ENCODE data around the gene KLF5. TPM values are rescaled to one million over a fixed set of nuclear protein-coding genes. Genes with fewer than 3 reads are reported as not detected.

The KLF5 gene
- polyA plus RNA-seq, 1 of the 3 experiments (the other 2 are of a cell fraction) = 2.7 TPM

GRCh38 chr13:73103238-73103637 is 44.4 kb downstream of the KLF5 start (continued):
- TF ChIP-seq MEF2A (IDR thresholded peaks at IDR 0.05; ENCODE audit: borderline replicate concordance, low read depth) = no peak
- no peak for TF ChIP-seq FOXJ3 (CRISPR knock-in tag; IDR thresholded peaks at IDR 0.05)
- no peak for TF ChIP-seq SMC3 (IDR thresholded peaks at IDR 0.05; ENCODE audit: low read depth, low read length)
- TF ChIP-seq MAX (IDR thresholded peaks at IDR 0.05; ENCODE audit: low read depth) = no peak

GRCh38 chr13:73106513-73107178 is 47.8 kb downstream of the KLF5 start:
- H3K9ac ChIP-seq = no peak overlapping the region
- DNase-seq = no peak
- H3K36me3 ChIP-seq (replicated peaks in 1 of 2; ENCODE audit: control insufficient read depth in 1 of 2, insufficient read depth in 2 of 2, low read length in 1 of 2) = no peaks in the 10 kb centered on the region
- no peaks in the 10 kb centered on the region for H4K20me1 ChIP-seq (ENCODE audit: insufficient read depth)
- H3F3A ChIP-seq (replicated peaks; ENCODE audit: insufficient read depth) = no peaks in the 10 kb centered on the region
- no peaks in the 10 kb centered on the region for H3K9me2 ChIP-seq
- H3K27me3 ChIP-seq (ENCODE audit: insufficient read depth) = no peaks in the 10 kb centered on the region
- no peaks in the 10 kb centered on the region; the same call in 1 of the 2 replicates for H3K9me3 ChIP-seq
- H3K27ac ChIP-seq (ENCODE audit: low read depth in 2 of 2, low read length in 1 of 2) = no peak overlapping the region
- H2AFZ ChIP-seq (ENCODE audit: low read depth) = no peak overlapping the region
- WGBS (ENCODE audit: low lambda C conversion rate) = 79% methylated on average over 10 of the region's 10 CpGs
- no peak overlapping the region for H3K4me3 ChIP-seq (ENCODE audit: low read depth in 2 of 2, low read length in 1 of 2)
- ChIA-PET CTCF (no interaction called here), POLR2A (no interaction called here)
- no peak for TF ChIP-seq NFIC (IDR thresholded peaks at IDR 0.05; ENCODE audit: borderline replicate concordance)
- no peak for TF ChIP-seq PBX3 (IDR thresholded peaks at IDR 0.05)
- no peak for TF ChIP-seq MEF2A (IDR thresholded peaks at IDR 0.05; ENCODE audit: borderline replicate concordance, low read depth)
- TF ChIP-seq USF2 (IDR thresholded peaks at IDR 0.05; ENCODE audit: borderline replicate concordance, low read depth, low read length) = no peak
- no peak for TF ChIP-seq GATA2 (CRISPR knock-in tag; IDR thresholded peaks at IDR 0.05)
- no peak for TF ChIP-seq EZH2phosphoT487 (IDR thresholded peaks at IDR 0.05; ENCODE audit: borderline replicate concordance, low read depth)
- TF ChIP-seq YY1 (IDR thresholded peaks at IDR 0.05; ENCODE audit: low read depth) = no peak
- TF ChIP-seq RCOR1 (IDR thresholded peaks at IDR 0.05; ENCODE audit: low read length) = no peak
- no peak for TF ChIP-seq SIN3A (IDR thresholded peaks at IDR 0.05; ENCODE audit: borderline replicate concordance, low read depth, low read length)
- no peak for TF ChIP-seq CTCF (IDR thresholded peaks at IDR 0.05)
- no peak for TF ChIP-seq CHD2 (IDR thresholded peaks at IDR 0.05; ENCODE audit: low read length, partially characterized antibody)
- TF ChIP-seq SMC3 (IDR thresholded peaks at IDR 0.05; ENCODE audit: low read depth, low read length) = no peak
- H3K79me2 ChIP-seq (ENCODE audit: insufficient read depth) = no peaks in the 10 kb centered on the region
- no peaks in the 10 kb centered on the region; a peak in 1 of 4 replicates for H3K4me1 ChIP-seq (ENCODE audit: control insufficient read depth in 1 of 2, insufficient read depth in 2 of 2, low read depth in 1 of 2, low read length in 1 of 2)
- no peak overlapping the region for H3K4me2 ChIP-seq
